Gastroesophageal sphincter (tissue), 4 donors: ENCODE measurements around the gene PHF23. TPM values are rescaled to one million over a fixed set of nuclear protein-coding genes. Genes with fewer than 3 reads are reported as not detected.

Experiments
- ATAC-seq: fragments of 150-250 bp; one replicate; pipeline ENCODE4 v1.9.1; 2016; ENCODE audit warnings: mild to moderate bottlenecking, moderate library complexity
- H3K27ac ChIP-seq, 4 donors: fragments of 200-600 bp; sonication (generic) in 3 of 4; 1 replicate in 3 of 4; 2 replicates in 1 of 4; pipeline ENCODE4 v1.5.1; 2016 to 2019
- H3K27me3 ChIP-seq: fragments of 200-600 bp; sonication (generic); one replicate; pipeline ENCODE4 v1.5.1; 2019
- H3K36me3 ChIP-seq, 2 donors: fragments of 200-600 bp; sonication (generic); one replicate each; pipeline ENCODE4 v1.5.1; 2019; ENCODE audit warnings: control low read depth in 1 of 2
- H3K4me1 ChIP-seq, 3 donors: fragments of 200-600 bp; sonication (generic); 1 replicate in 2 of 3; 2 replicates in 1 of 3; pipeline ENCODE4 v1.5.1; 2016 to 2019; ENCODE audit warnings: control low read depth in 2 of 3
- H3K4me3 ChIP-seq, 2 donors: fragments of 200-600 bp; sonication (generic); one replicate each; pipeline ENCODE4 v1.5.1; 2019; ENCODE audit warnings: mild to moderate bottlenecking in 1 of 2, moderate library complexity in 1 of 2
- H3K9me3 ChIP-seq, 3 donors: fragments of 200-600 bp; sonication (generic); one replicate each; pipeline ENCODE4 v1.5.1; 2017 to 2019; ENCODE audit warnings: control low read depth in 2 of 3
- EP300 ChIP-seq: sonication (generic); formaldehyde crosslinking; IDR thresholded peaks from one replicate; pipeline ENCODE4 v1.6.1; 2017; ENCODE audit warnings: antibody characterized with exemption, mild to moderate bottlenecking
- POLR2A ChIP-seq, 2 donors: fragments of 450-650 bp; IDR thresholded peaks; one replicate each; pipeline ENCODE4 v1.6.1; 2017; ENCODE audit warnings: antibody characterized with exemption in 2 of 2, mild to moderate bottlenecking in 2 of 2, moderate library complexity in 1 of 2
- POLR2AphosphoS5 ChIP-seq: sonication (generic); formaldehyde crosslinking; IDR thresholded peaks from one replicate; pipeline ENCODE4 v1.6.1; 2017; ENCODE audit warnings: antibody characterized with exemption
- WGBS, 2 donors: methylation state at CpG; one replicate each; pipeline ENCODE4 v1.1.5; 2018; ENCODE audit warnings: low coverage in 1 of 2; 5-methylcytosine and 5-hydroxymethylcytosine counted together
- total RNA-seq, 4 donors: library from RNA; depleted of rRNA; stranded (reverse); fragments of >200 nt; gene quantifications; one replicate each; pipeline ENCODE4 v1.1.0, GENCODE V29; 2016
- TF ChIP-seq, protein P1 (sequence below), 4 experiments: fragments of 200-600 bp in 2 of 4; fragments of 450-650 bp in 2 of 4; sonication (generic) in 1 of 4; IDR thresholded peaks; one replicate each; pipeline ENCODE4 v1.5.1; 2017 to 2019; ENCODE audit warnings: antibody characterized with exemption in 4 of 4, mild to moderate bottlenecking in 2 of 4, moderate library complexity in 2 of 4

The PHF23 gene
- total RNA-seq, 4 donors from 2014 or later: 29.4 to 38.2 (median 31.0) TPM

DNA sequence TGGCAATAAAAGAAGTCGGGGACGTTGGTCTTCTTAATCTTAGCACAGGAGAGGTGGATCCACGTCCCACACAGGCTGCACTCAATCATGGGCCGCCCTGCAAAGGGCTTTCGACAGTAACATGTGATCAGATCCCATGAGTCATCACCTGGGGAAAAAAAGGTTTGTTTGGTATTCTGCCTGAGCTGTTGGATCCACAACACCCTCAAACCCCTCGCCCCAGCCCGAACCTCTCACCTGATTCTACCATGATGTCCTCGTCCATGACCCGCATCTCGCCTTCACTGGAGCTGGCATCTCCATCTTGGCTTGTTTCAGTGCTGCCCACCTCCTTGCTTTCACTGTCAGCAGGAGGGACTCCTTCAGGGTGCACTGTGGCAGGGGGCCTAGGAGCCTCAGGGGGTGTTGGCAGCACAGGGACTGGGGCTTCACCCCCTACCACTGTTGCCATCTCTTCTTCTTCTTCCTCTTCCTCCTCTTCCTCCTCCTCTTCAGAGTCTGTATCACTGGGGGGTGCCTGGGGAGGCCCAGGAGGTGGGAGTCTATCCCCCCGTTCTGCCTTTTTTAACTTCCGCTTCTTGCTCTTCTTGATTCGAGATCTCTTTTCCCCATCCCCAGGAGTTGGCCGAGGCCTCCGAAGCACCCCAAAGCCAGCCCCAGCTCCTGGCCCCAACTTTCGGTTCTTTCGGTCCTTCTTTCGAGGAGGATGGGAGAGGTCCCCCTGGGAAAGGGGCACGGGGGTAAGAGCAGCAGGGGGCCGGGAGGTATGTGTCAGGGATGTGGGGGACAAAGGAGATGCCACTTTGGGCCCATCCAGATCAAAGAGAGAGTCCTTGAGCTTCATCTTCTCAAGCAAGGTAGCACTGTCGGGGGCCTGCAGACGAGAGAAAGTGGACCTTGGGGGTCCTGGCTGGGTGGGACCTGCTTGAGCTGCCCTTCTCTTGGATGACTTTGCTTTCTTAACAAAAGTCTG lies 3.3 kb downstream of the PHF23 start:
- 51 to 64% methylated on average over 6 to 10 of the region's 22 CpGs for WGBS, 2 donors

DNA sequence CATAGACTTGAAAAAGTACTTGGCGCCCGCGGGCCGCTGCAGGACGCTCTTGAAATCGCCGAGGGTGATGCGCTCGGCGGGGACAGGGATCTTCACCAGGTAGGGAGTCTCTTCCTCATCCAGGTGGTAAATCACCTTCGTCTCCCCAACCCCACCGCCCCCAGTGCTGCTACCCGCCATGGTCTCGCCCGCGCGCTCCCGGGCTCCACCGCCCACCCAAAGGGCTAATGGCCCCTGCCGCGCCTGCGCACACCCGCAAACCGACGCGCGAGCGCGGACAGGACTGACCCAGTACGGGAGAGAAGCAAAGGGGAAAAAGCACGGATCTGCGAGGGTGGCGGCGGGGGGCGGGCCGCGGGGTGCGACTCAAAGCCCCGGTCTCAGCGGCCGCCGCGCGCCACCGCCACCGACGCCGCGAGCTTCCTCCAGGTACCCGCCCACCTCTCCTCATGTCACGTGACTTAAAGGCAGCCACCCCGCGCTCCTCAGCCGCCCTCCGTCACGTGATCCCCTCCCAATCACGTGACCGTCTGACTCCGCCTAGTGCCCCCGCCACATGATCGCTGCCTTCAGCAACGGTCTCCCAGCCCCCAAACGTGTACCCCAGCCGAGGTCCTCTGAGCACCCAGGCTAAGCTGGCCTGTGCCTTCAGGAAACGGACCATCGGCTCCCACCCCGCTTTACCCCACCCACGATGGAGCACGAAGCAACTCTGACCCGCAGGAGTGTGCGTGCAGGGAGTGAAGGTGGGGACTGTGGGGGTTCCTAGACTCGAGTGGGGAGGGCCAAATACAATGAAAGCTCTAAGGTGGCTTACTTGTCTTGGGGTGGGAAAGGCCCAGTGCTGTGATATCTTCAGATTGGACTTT lies 4.9 kb downstream of the PHF23 start, which contains the start of gene DVL2:
DVL2 (minus strand) TSS at position 435 of the 869 bp plus-strand sequence; CDS start at position 180, 255 bp downstream.
- WGBS, 2 donors: 0% methylated on average over 1 of the region's 72 CpGs; no CpG with 5 or more reads in 1 of the 2 donors
- Histone ChIP-seq H3K4me3 (peak within 1 kb of the TSS; percentile 41 to 92), H3K36me3 (peaks cover 0 to 34% of the 10 kb centered on the region in 2 donors), H3K27me3 (no peaks in the 10 kb centered on the region), H3K27ac (peak within 1 kb of the TSS; percentile 9 to 93 (median 92)), H3K4me1 (peaks cover 0 to 72% (median 20%) of the 10 kb centered on the region in 3 donors), H3K9me3 (no peaks in the 10 kb centered on the region)
- peak; percentile 68 for ATAC-seq
- no peak for TF ChIP-seq EP300
- TF ChIP-seq POLR2A (IDR thresholded peaks at IDR 0.05): peak; percentile 76 to 81
- TF ChIP-seq, protein P1, sequence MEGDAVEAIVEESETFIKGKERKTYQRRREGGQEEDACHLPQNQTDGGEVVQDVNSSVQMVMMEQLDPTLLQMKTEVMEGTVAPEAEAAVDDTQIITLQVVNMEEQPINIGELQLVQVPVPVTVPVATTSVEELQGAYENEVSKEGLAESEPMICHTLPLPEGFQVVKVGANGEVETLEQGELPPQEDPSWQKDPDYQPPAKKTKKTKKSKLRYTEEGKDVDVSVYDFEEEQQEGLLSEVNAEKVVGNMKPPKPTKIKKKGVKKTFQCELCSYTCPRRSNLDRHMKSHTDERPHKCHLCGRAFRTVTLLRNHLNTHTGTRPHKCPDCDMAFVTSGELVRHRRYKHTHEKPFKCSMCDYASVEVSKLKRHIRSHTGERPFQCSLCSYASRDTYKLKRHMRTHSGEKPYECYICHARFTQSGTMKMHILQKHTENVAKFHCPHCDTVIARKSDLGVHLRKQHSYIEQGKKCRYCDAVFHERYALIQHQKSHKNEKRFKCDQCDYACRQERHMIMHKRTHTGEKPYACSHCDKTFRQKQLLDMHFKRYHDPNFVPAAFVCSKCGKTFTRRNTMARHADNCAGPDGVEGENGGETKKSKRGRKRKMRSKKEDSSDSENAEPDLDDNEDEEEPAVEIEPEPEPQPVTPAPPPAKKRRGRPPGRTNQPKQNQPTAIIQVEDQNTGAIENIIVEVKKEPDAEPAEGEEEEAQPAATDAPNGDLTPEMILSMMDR (IDR thresholded peaks at IDR 0.05): peak in 1 of 4 experiments; percentile 15
- TF ChIP-seq POLR2AphosphoS5: peak; percentile 72

More for the DNA sequence above, 3.3 kb downstream of the PHF23 start:
- Histone ChIP-seq H3K27me3 (no peaks in the 10 kb centered on the region), H3K4me1 (peaks cover 3 to 75% (median 33%) of the 10 kb centered on the region in 3 donors), H3K4me3 (no peak overlapping the region), H3K27ac (peak overlapping the region in 3 of 4 donors; percentile 94 to 98 (median 96)), H3K36me3 (peaks cover 0 to 30% of the 10 kb centered on the region in 2 donors), H3K9me3 (no peaks in the 10 kb centered on the region)
- no peak for ATAC-seq
- TF ChIP-seq POLR2A (IDR thresholded peaks at IDR 0.05): no peak
- TF ChIP-seq EP300: no peak
- no peak for TF ChIP-seq POLR2AphosphoS5

DNA sequence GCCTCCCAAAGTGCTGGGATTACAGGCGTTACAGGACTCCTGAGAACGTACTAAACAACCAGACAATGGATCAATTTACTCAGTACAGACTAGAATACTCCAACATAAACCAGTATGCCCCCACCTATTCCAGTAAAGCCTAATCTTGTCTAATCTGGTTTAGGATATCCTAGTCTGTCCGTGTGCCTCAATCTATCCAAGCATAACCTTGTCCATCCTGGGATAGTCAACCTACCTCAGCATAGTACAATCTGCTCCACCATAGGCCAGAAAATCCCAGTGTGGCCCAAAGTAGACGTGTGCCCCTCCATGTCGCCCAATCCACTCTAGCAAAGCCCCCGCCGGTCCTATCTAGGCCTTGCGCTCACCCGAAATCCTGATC lies 5.6 kb downstream of the PHF23 start:
- Histone ChIP-seq H3K4me1 (peaks cover 0 to 72% (median 20%) of the 10 kb centered on the region in 3 donors), H3K27ac (peak overlapping the region; percentile 9 to 93 (median 92))

GRCh38 chr17:7232114-7232513 lies 7.1 kb downstream of the PHF23 start:
- H3K4me1 ChIP-seq: peaks cover 0 to 66% (median 17%) of the 10 kb centered on the region in 3 donors
- no peaks in the 10 kb centered on the region for H3K27me3 ChIP-seq
- 62 to 72% methylated on average over 5 of the region's 5 CpGs for WGBS, 2 donors
- no peak overlapping the region for H3K27ac ChIP-seq
- no peaks in the 10 kb centered on the region for H3K9me3 ChIP-seq
- TF ChIP-seq POLR2A (IDR thresholded peaks at IDR 0.05) (no peak), POLR2AphosphoS5 (no peak), EP300 (no peak)
- TF ChIP-seq, protein P1 (IDR thresholded peaks at IDR 0.05): no peak
- H3K36me3 ChIP-seq: peaks cover 0 to 56% of the 10 kb centered on the region in 2 donors
- ATAC-seq: no peak
- H3K4me3 ChIP-seq: no peak overlapping the region

More for the DNA sequence above, 5.6 kb downstream of the PHF23 start:
- Histone ChIP-seq H3K9me3 (no peaks in the 10 kb centered on the region), H3K4me3 (peak overlapping the region; percentile 41 to 92), H3K27me3 (no peaks in the 10 kb centered on the region), H3K36me3 (peaks cover 0 to 41% of the 10 kb centered on the region in 2 donors)
- TF ChIP-seq EP300 (no peak), POLR2AphosphoS5 (no peak), POLR2A (IDR thresholded peaks at IDR 0.05) (no peak)
- TF ChIP-seq, protein P1 (IDR thresholded peaks at IDR 0.05): no peak
- no peak for ATAC-seq
- 0% methylated on average over 6 to 7 of the region's 9 CpGs for WGBS, 2 donors

DNA sequence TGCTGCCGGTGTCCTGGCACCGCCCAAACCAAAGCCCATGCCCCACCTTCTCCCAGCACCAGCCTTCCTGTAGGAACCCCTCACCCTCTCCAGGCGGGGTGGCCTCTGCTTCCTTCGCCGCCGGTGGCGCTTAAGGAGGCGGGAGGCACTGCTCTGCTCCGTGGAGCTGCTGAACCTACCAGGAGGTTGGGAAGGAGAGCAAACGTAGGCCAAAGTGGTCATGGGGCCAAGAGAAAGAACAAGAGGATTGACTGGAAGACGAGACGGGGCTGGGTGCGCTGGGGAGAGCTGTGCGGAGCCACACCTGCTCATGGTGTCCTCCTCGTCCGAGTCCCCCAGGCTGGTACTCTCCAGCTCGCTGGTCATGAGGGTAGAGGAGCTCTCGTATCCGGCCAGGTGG lies 9.8 kb downstream of the PHF23 start:
- Histone ChIP-seq H3K36me3 (peaks cover 0 to 63% of the 10 kb centered on the region in 2 donors), H3K27ac (no peak overlapping the region), H3K9me3 (no peaks in the 10 kb centered on the region), H3K4me1 (peaks cover 0 to 44% (median 12%) of the 10 kb centered on the region in 3 donors), H3K4me3 (no peak overlapping the region), H3K27me3 (no peaks in the 10 kb centered on the region)
- no peak for ATAC-seq
- 86% methylated on average over 9 of the region's 19 CpGs; no CpG with 5 or more reads in 1 of the 2 donors for WGBS, 2 donors
- TF ChIP-seq EP300: no peak
